MCF 10A (cell line): Measurements from ENCODE around the gene SLC6A12. TPM values are rescaled to one million over a fixed set of nuclear protein-coding genes. Genes with fewer than 3 reads are reported as not detected.

Experiments
- BruUV-seq: library from RNA; stranded (reverse); fragments of 400-500 nt; replicated peaks from 2 replicates; lab custom pipeline; 2021; lab: Mats Ljungman, UMichigan
- CTCF ChIA-PET: fragments of 300-600 bp; sonication (Branson Sonifier 250); formaldehyde crosslinking; extraction: SDS; loops from one replicate; lab custom pipeline; 2021; ENCODE audit warnings: antibody characterized with exemption, inconsistent platforms; lab: Yijun Ruan, JAX
- POLR2A ChIA-PET: fragments of 300-600, 350-650 bp; sonication (Branson Sonifier 250); formaldehyde crosslinking; extraction: SDS; loops from one replicate; lab custom pipeline; 2020; ENCODE audit warnings: antibody characterized with exemption, inconsistent platforms; lab: Yijun Ruan, JAX
- DNase-seq: peaks from one replicate; pipeline ENCODE4 v3.0.0-alpha.2; 2018; ENCODE audit not compliant: unreplicated experiment
- H3K27ac Mint-ChIP-seq: one replicate; pipeline ENCODE4 v1.8.0; 2022; ENCODE audit warnings: mild to moderate bottlenecking, low read depth, mixed read lengths; ENCODE audit not compliant: unreplicated experiment
- H3K27me3 Mint-ChIP-seq: one replicate; pipeline ENCODE4 v1.8.0; 2022; ENCODE audit warnings: mixed read lengths; ENCODE audit not compliant: insufficient read depth, unreplicated experiment
- H3K36me3 Mint-ChIP-seq: one replicate; pipeline ENCODE4 v1.8.0; 2022; ENCODE audit warnings: mild to moderate bottlenecking, moderate library complexity, mixed read lengths; ENCODE audit not compliant: insufficient read depth, unreplicated experiment
- H3K4me1 Mint-ChIP-seq: one replicate; pipeline ENCODE4 v1.8.0; 2022; ENCODE audit warnings: mixed read lengths; ENCODE audit not compliant: insufficient read depth, unreplicated experiment
- H3K4me3 Mint-ChIP-seq: one replicate; pipeline ENCODE4 v1.8.0; 2022; ENCODE audit warnings: mild to moderate bottlenecking, moderate library complexity, mixed read lengths; ENCODE audit not compliant: unreplicated experiment
- H3K9me3 Mint-ChIP-seq: one replicate; pipeline ENCODE4 v1.8.0; 2022; ENCODE audit warnings: mixed read lengths; ENCODE audit not compliant: unreplicated experiment
- CTCF ChIP-seq: fragments of 200-600 bp; IDR thresholded peaks from one replicate; pipeline ENCODE4 v1.8.0; 2022; ENCODE audit warnings: antibody characterized with exemption, mild to moderate bottlenecking; ENCODE audit not compliant: unreplicated experiment
- intact Hi-C: fragments of 100-400 bp; cut with micrococcal nuclease; formaldehyde crosslinking; loops from 2 replicates; pipeline ENCODE4 v1.14.1; 2022
- total RNA-seq: library from RNA; stranded (reverse); gene quantifications from 2 replicates; pipeline ENCODE4 v1.2.3, GENCODE V29; 2022

Gene SLC6A12
- total RNA-seq, 1 experiment from 2014 or later = not detected

- no peak for DNase-seq
- POLR2A ChIA-PET = no interaction called here
- Mint-ChIP-seq H3K36me3 (no peaks in the 10 kb centered on the region), H3K27me3 (peaks cover 33% of the 10 kb centered on the region), H3K4me3 (no peak overlapping the region), H3K4me1 (peaks cover 7% of the 10 kb centered on the region), H3K9me3 (no peaks in the 10 kb centered on the region), H3K27ac (no peak overlapping the region)
- BruUV-seq = no TSS peak
- CTCF ChIA-PET = no interaction called here
- intact Hi-C loops = no loop called here
- no peak for TF ChIP-seq CTCF
Observed at GRCh38 chr12:155006-155405, 59.0 kb downstream of the SLC6A12 start.

GRCh38 chr12:154058-154457, 59.9 kb downstream of the SLC6A12 start:
- CTCF ChIA-PET = no interaction called here
- peaks cover 7% of the 10 kb centered on the region for H3K4me1 Mint-ChIP-seq

GRCh38 chr12:153080-153746, 60.7 kb downstream of the SLC6A12 start:
- TF ChIP-seq CTCF = peak; percentile 71
- Mint-ChIP-seq H3K9me3 (no peaks in the 10 kb centered on the region), H3K27me3 (peaks cover 44% of the 10 kb centered on the region), H3K27ac (no peak overlapping the region), H3K4me1 (peaks cover 13% of the 10 kb centered on the region), H3K36me3 (no peaks in the 10 kb centered on the region), H3K4me3 (no peak overlapping the region)
- ChIA-PET CTCF (interaction anchor here (0.7 to 1.3 kb wide), 3 partner anchors 21 to 96 kb away, joined by 3 to 5 read pairs (median 3); no protein-coding TSS in a partner anchor), POLR2A (no interaction called here)
- no TSS peak for BruUV-seq
- intact Hi-C loops = no loop called here
- peak; percentile 68 for DNase-seq

More at GRCh38 chr12:154058-154457, 59.9 kb downstream of the SLC6A12 start:
- Mint-ChIP-seq H3K27ac (no peak overlapping the region), H3K9me3 (no peaks in the 10 kb centered on the region), H3K36me3 (no peaks in the 10 kb centered on the region), H3K27me3 (peaks cover 40% of the 10 kb centered on the region), H3K4me3 (no peak overlapping the region)
- BruUV-seq = no TSS peak
- no peak for TF ChIP-seq CTCF
- DNase-seq = no peak
- intact Hi-C loops = no loop called here
- POLR2A ChIA-PET = no interaction called here

- DNase-seq = peak; percentile 27
- ChIA-PET CTCF (interaction anchor here (0.7 to 1.3 kb wide), 3 partner anchors 21 to 97 kb away, joined by 3 to 5 read pairs (median 3); no protein-coding TSS in a partner anchor), POLR2A (no interaction called here)
- intact Hi-C loops = no loop called here
- H3K9me3 Mint-ChIP-seq = no peaks in the 10 kb centered on the region
- H3K27ac Mint-ChIP-seq = no peak overlapping the region
- peaks cover 44% of the 10 kb centered on the region for H3K27me3 Mint-ChIP-seq
- peaks cover 13% of the 10 kb centered on the region for H3K4me1 Mint-ChIP-seq
- TF ChIP-seq CTCF = no peak
- H3K4me3 Mint-ChIP-seq = no peak overlapping the region
- BruUV-seq = no TSS peak
- H3K36me3 Mint-ChIP-seq = no peaks in the 10 kb centered on the region
Observed at GRCh38 chr12:152440-152839, 61.5 kb downstream of the SLC6A12 start.
